Measurements from ENCODE around the gene AFMID.

Gene AFMID

GRCh38 chr17:78146471-78146869, 40.7 kb upstream of the AFMID start:
- H3K4me1 Mint-ChIP-seq, result peaks cover 47% of the 10 kb centered on the region
- H3K27me3 Mint-ChIP-seq, result no peaks in the 10 kb centered on the region
- peak overlapping the region; percentile 21 for H3K4me3 Mint-ChIP-seq
- DNase-seq (ENCODE audit: low spot score in 2 of 2) (no peak), ATAC-seq (ENCODE audit: low read depth) (no peak)
- peaks cover 4% of the 10 kb centered on the region for H3K9me3 Mint-ChIP-seq
- H3K27ac Mint-ChIP-seq, result peak overlapping the region; percentile 99
- peaks cover under 1% of the 10 kb centered on the region for H3K36me3 Mint-ChIP-seq

- no peak for ATAC-seq (ENCODE audit: low read depth)
- H3K4me3 Mint-ChIP-seq, result peak overlapping the region; percentile 46
- H3K36me3 Mint-ChIP-seq, result no peaks in the 10 kb centered on the region
Measured at GRCh38 chr17:78146881-78147280, 40.3 kb upstream of the AFMID start.

GRCh38 chr17:78147315-78147998, 39.7 kb upstream of the AFMID start:
- ATAC-seq (ENCODE audit: low read depth) (peak; percentile 89), DNase-seq (ENCODE audit: low spot score in 2 of 2) (peak; percentile 68 to 81)
- H3K9me3 Mint-ChIP-seq, result peaks cover 4% of the 10 kb centered on the region
- H3K4me1 Mint-ChIP-seq, result peaks cover 44% of the 10 kb centered on the region
- no peaks in the 10 kb centered on the region for H3K36me3 Mint-ChIP-seq
- H3K27ac Mint-ChIP-seq, result peak overlapping the region; percentile 99
- no peaks in the 10 kb centered on the region for H3K27me3 Mint-ChIP-seq
- peak overlapping the region; percentile 51 for H3K4me3 Mint-ChIP-seq

More at GRCh38 chr17:78146881-78147280, 40.3 kb upstream of the AFMID start:
- Mint-ChIP-seq H3K27me3 (no peaks in the 10 kb centered on the region), H3K4me1 (peaks cover 46% of the 10 kb centered on the region), H3K27ac (peak overlapping the region; percentile 99), H3K9me3 (peaks cover 4% of the 10 kb centered on the region)
- DNase-seq (ENCODE audit: low spot score in 2 of 2), result no peak

- Mint-ChIP-seq H3K4me3 (peak overlapping the region; percentile 57), H3K27ac (peak overlapping the region; percentile 99), H3K27me3 (no peaks in the 10 kb centered on the region), H3K36me3 (no peaks in the 10 kb centered on the region), H3K4me1 (peaks cover 42% of the 10 kb centered on the region), H3K9me3 (peaks cover 4% of the 10 kb centered on the region)
- no peak for DNase-seq (ENCODE audit: low spot score in 2 of 2)
- ATAC-seq (ENCODE audit: low read depth), result no peak
Measured at GRCh38 chr17:78148286-78149016, 38.7 kb upstream of the AFMID start.

GRCh38 chr17:78151514-78152008, 35.6 kb upstream of the AFMID start:
- H3K36me3 Mint-ChIP-seq, result no peaks in the 10 kb centered on the region
- no peak overlapping the region for H3K27ac Mint-ChIP-seq
- no peaks in the 10 kb centered on the region for H3K27me3 Mint-ChIP-seq
- peaks cover 36% of the 10 kb centered on the region for H3K4me1 Mint-ChIP-seq
- no peak overlapping the region for H3K4me3 Mint-ChIP-seq
- H3K9me3 Mint-ChIP-seq, result peaks cover 4% of the 10 kb centered on the region
- ATAC-seq (ENCODE audit: low read depth) (no peak), DNase-seq (ENCODE audit: low spot score in 2 of 2) (no peak)

GRCh38 chr17:78154903-78155811, 32.0 kb upstream of the AFMID start:
- no peaks in the 10 kb centered on the region for H3K27me3 Mint-ChIP-seq
- peak; percentile 88 for ATAC-seq (ENCODE audit: low read depth)
- peaks cover 27% of the 10 kb centered on the region for H3K4me1 Mint-ChIP-seq
- peak; percentile 60 to 79 for DNase-seq (ENCODE audit: low spot score in 2 of 2)
- peak overlapping the region; percentile 94 for H3K27ac Mint-ChIP-seq
- H3K9me3 Mint-ChIP-seq, result peaks cover 4% of the 10 kb centered on the region
- no peak overlapping the region for H3K4me3 Mint-ChIP-seq
- H3K36me3 Mint-ChIP-seq, result no peaks in the 10 kb centered on the region

GRCh38 chr17:78159575-78160158, 27.5 kb upstream of the AFMID start:
- peak overlapping the region; percentile 60 for H3K27ac Mint-ChIP-seq
- no peaks in the 10 kb centered on the region for H3K9me3 Mint-ChIP-seq
- H3K4me1 Mint-ChIP-seq, result peaks cover 18% of the 10 kb centered on the region
- no peak for ATAC-seq (ENCODE audit: low read depth)
- DNase-seq (ENCODE audit: low spot score in 2 of 2), result no peak
- H3K27me3 Mint-ChIP-seq, result no peaks in the 10 kb centered on the region
- no peak overlapping the region for H3K4me3 Mint-ChIP-seq
- no peaks in the 10 kb centered on the region for H3K36me3 Mint-ChIP-seq

GRCh38 chr17:78163881-78164747, 23.0 kb upstream of the AFMID start:
- Mint-ChIP-seq H3K36me3 (no peaks in the 10 kb centered on the region), H3K4me3 (no peak overlapping the region), H3K27me3 (no peaks in the 10 kb centered on the region), H3K27ac (no peak overlapping the region), H3K9me3 (no peaks in the 10 kb centered on the region), H3K4me1 (peaks cover 12% of the 10 kb centered on the region)
- no peak for DNase-seq (ENCODE audit: low spot score in 2 of 2)
- ATAC-seq (ENCODE audit: low read depth), result no peak

GRCh38 chr17:78164748-78165607, 22.2 kb upstream of the AFMID start:
- Mint-ChIP-seq H3K27me3 (no peaks in the 10 kb centered on the region), H3K4me1 (peaks cover 10% of the 10 kb centered on the region), H3K36me3 (no peaks in the 10 kb centered on the region), H3K27ac (peak overlapping the region; percentile 47), H3K4me3 (no peak overlapping the region), H3K9me3 (no peaks in the 10 kb centered on the region)
- DNase-seq (ENCODE audit: low spot score in 2 of 2) (no peak), ATAC-seq (ENCODE audit: low read depth) (no peak)

GRCh38 chr17:78166416-78166815, 20.7 kb upstream of the AFMID start:
- ATAC-seq (ENCODE audit: low read depth) (no peak), DNase-seq (ENCODE audit: low spot score in 2 of 2) (no peak)
- H3K4me3 Mint-ChIP-seq, result no peak overlapping the region
- peaks cover 4% of the 10 kb centered on the region for H3K36me3 Mint-ChIP-seq
- no peak overlapping the region for H3K27ac Mint-ChIP-seq
- peaks cover 21% of the 10 kb centered on the region for H3K4me1 Mint-ChIP-seq
- no peaks in the 10 kb centered on the region for H3K9me3 Mint-ChIP-seq
- no peaks in the 10 kb centered on the region for H3K27me3 Mint-ChIP-seq

GRCh38 chr17:78168242-78168902, 18.8 kb upstream of the AFMID start, which contains the start of gene SYNGR2:
TSS of gene SYNGR2 (plus strand) at chr17:78168581. CDS start at chr17:78168617, 36 bp downstream.
- DNase-seq (ENCODE audit: low spot score in 2 of 2), result peak; percentile 89
- Mint-ChIP-seq H3K4me1 (peaks cover 41% of the 10 kb centered on the region), H3K9me3 (no peaks in the 10 kb centered on the region), H3K27me3 (no peaks in the 10 kb centered on the region), H3K27ac (peak within 1 kb of the TSS; percentile 99), H3K36me3 (peaks cover 16% of the 10 kb centered on the region), H3K4me3 (peak within 1 kb of the TSS; percentile 85)
- peak; percentile 74 for ATAC-seq (ENCODE audit: low read depth)
